ENCODE data around the gene ZNF462.
A peak's percentile ranks its signal among the peaks of the same experiment; 100 is the strongest.
"Not testable (repeated sequence)": the region's sequence is repeated elsewhere in the genome, so short reads cannot be mapped to it uniquely, and the experiment has no call there.

ZNF462 gene

GRCh38 chr9:106862821-106863720, at the start of gene ZNF462:
Gene ZNF462 (plus strand): TSS chr9:106863166. CDS start chr9:106923384, 60,218 bp downstream.
- DNase-seq (ENCODE audit: low spot score): peak; percentile 74

GRCh38 chr9:106816524-106816923, 46.4 kb upstream of the ZNF462 start:
- no peak for DNase-seq (ENCODE audit: low spot score)

- DNase-seq (ENCODE audit: low spot score): no peak
Measured at GRCh38 chr9:106818034-106818433, 44.9 kb upstream of the ZNF462 start.

- no peak for DNase-seq (ENCODE audit: low spot score)
Measured at GRCh38 chr9:106820866-106821265, 42.1 kb upstream of the ZNF462 start.

- no peak for DNase-seq (ENCODE audit: low spot score)
Measured at GRCh38 chr9:106828070-106828469, 34.9 kb upstream of the ZNF462 start.

GRCh38 chr9:106828965-106829364, 34.0 kb upstream of the ZNF462 start:
- no peak for DNase-seq (ENCODE audit: low spot score)

- no peak for DNase-seq (ENCODE audit: low spot score)
Measured at GRCh38 chr9:106829666-106830408, 33.1 kb upstream of the ZNF462 start.

- DNase-seq (ENCODE audit: low spot score): no peak
Measured at GRCh38 chr9:106830527-106831150, 32.3 kb upstream of the ZNF462 start.

- DNase-seq (ENCODE audit: low spot score): no peak
Measured at GRCh38 chr9:106834888-106835287, 28.1 kb upstream of the ZNF462 start.

- no peak for DNase-seq (ENCODE audit: low spot score)
Measured at GRCh38 chr9:106835840-106836239, 27.1 kb upstream of the ZNF462 start.

GRCh38 chr9:106843371-106843770, 19.6 kb upstream of the ZNF462 start:
- DNase-seq (ENCODE audit: low spot score): no peak

GRCh38 chr9:106846307-106846706, 16.7 kb upstream of the ZNF462 start:
- no peak for DNase-seq (ENCODE audit: low spot score)

GRCh38 chr9:106846857-106847256, 16.1 kb upstream of the ZNF462 start:
- no peak for DNase-seq (ENCODE audit: low spot score)

GRCh38 chr9:106851640-106852039, 11.3 kb upstream of the ZNF462 start:
- not testable (repeated sequence) for DNase-seq (ENCODE audit: low spot score)

GRCh38 chr9:106857811-106858470, 5.0 kb upstream of the ZNF462 start:
- DNase-seq (ENCODE audit: low spot score): no peak

GRCh38 chr9:106859957-106860720, 2.8 kb upstream of the ZNF462 start:
- DNase-seq (ENCODE audit: low spot score): no peak

- no peak for DNase-seq (ENCODE audit: low spot score)
Measured at GRCh38 chr9:106860721-106861639, 2.0 kb upstream of the ZNF462 start.

- no peak for DNase-seq (ENCODE audit: low spot score)
Measured at GRCh38 chr9:106861640-106862109, 1.3 kb upstream of the ZNF462 start.

- no peak for DNase-seq (ENCODE audit: low spot score)
Measured at GRCh38 chr9:106862110-106862820, 701 bp upstream of the ZNF462 start.
